ENCODE results near the gene OR2T12.
"Not testable (repeated sequence)": the region's sequence is repeated elsewhere in the genome, so short reads cannot be mapped to it uniquely, and the experiment has no call there.

OR2T12 gene

GRCh38 chr1:248303324-248303723 is at the start of gene OR2T12:
Gene OR2T12, minus strand, starts transcription at chr1:248303424. Its CDS starts 7,846 bp downstream, at chr1:248295578.
- TF ChIP-seq CTCF (conservative IDR thresholded peaks at IDR 0.05), result no peak
- no peak within 1 kb of the TSS for H3K27ac ChIP-seq

GRCh38 chr1:248348475-248348874 is 45.3 kb upstream of the OR2T12 start, which contains the start of gene OR14C36:
Gene OR14C36, plus strand, starts transcription at chr1:248348775. Its CDS starts 0 bp downstream, at chr1:248348775.
- no peak within 1 kb of the TSS for H3K27ac ChIP-seq
- TF ChIP-seq CTCF (conservative IDR thresholded peaks at IDR 0.05), result no peak

GRCh38 chr1:248343451-248343850 is 40.2 kb upstream of the OR2T12 start:
- TF ChIP-seq CTCF (conservative IDR thresholded peaks at IDR 0.05), result no peak
- no peak overlapping the region for H3K27ac ChIP-seq

GRCh38 chr1:248324468-248324867 is 21.2 kb upstream of the OR2T12 start, which contains the start of gene OR2M7:
Gene OR2M7, minus strand, starts transcription at chr1:248324568. Its CDS starts 0 bp downstream, at chr1:248324568.
- no peak within 1 kb of the TSS for H3K27ac ChIP-seq
- TF ChIP-seq CTCF (conservative IDR thresholded peaks at IDR 0.05), result no peak

GRCh38 chr1:248316796-248317195 is 13.6 kb upstream of the OR2T12 start:
- no peak overlapping the region for H3K27ac ChIP-seq
- no peak for TF ChIP-seq CTCF (conservative IDR thresholded peaks at IDR 0.05)

GRCh38 chr1:248306740-248307139 is 3.5 kb upstream of the OR2T12 start:
- not testable (repeated sequence) for H3K27ac ChIP-seq

GRCh38 chr1:248306103-248306502 is 2.9 kb upstream of the OR2T12 start:
- no peak for TF ChIP-seq CTCF (conservative IDR thresholded peaks at IDR 0.05)
- no peak overlapping the region for H3K27ac ChIP-seq

- H3K27ac ChIP-seq, result not testable (repeated sequence)
These were observed 2.4 kb upstream of the OR2T12 start for GRCh38 chr1:248305672-248306071.

- H3K27ac ChIP-seq, result no peak overlapping the region
- TF ChIP-seq CTCF (conservative IDR thresholded peaks at IDR 0.05), result no peak
These were observed 14.8 kb downstream of the OR2T12 start for GRCh38 chr1:248288391-248288790.

Data from VCaP (cell line).